ENCODE results near the gene HSD11B1L.

HSD11B1L gene

DNA sequence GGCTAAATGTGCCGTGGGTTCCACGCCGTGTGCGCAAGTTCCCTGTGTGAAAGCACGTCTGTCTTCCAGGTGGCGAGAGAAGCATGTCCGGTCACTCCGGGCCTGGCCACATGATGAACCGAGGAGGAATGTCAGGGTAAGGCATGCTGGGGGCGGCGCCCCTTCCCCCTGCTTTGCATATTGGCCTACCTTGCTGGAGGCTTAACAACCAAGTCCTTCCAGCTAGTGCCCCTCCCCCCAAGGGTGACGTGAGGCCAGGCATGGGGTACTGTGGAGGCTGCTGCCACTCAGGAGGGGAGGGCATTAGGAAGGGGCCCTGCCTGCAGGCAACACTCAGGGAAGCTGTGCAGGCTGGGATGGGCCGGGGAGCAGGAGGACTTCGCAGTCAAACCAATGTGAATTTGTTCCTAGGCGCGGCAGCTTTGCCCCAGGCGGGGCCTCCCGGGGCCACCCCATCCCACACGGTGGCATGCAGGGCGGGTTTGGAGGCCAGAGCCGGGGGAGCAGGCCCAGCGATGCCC, 13.0 kb upstream of the HSD11B1L start:
- DNase-seq: no peak

DNA sequence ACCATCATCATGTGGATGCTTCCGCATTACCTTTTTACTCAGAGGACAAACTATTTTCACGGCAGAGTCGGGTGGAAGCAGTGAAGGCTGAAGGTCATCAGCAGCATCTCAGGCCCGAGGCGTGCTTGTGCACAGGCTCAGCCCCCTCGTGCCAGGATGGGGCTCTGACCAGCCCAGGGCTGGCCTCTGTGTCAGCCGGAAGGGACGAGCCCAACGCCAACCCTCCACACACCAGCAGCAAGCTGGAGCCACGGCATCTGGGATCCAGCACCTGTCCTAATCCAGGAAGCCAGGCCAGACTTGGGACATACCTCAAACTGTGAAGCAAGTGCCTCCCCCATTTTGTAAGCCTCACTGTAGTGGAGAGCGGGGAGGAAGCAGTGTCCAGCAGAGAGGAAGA, 11.6 kb upstream of the HSD11B1L start:
- no peak for DNase-seq

DNA sequence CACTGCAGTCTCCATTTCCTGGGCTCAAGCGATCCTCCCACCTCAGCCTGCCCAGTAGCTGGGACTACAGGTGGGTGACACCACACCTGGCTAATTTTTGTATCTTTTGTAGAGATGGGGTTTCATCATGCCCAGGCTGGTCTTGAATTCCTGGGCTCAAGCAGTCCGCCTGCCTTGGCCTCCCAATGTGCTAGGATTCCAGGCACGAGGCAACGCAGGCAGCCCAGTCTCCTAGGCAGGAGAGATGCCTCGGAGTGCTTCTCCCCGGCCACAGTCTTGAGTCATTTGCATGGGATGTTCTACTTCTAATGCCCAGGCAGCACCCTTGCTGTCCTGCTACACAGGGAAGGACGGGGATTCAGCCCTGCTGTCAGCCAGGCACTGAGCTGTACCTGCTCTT, 9.2 kb upstream of the HSD11B1L start:
- DNase-seq: no peak

DNA sequence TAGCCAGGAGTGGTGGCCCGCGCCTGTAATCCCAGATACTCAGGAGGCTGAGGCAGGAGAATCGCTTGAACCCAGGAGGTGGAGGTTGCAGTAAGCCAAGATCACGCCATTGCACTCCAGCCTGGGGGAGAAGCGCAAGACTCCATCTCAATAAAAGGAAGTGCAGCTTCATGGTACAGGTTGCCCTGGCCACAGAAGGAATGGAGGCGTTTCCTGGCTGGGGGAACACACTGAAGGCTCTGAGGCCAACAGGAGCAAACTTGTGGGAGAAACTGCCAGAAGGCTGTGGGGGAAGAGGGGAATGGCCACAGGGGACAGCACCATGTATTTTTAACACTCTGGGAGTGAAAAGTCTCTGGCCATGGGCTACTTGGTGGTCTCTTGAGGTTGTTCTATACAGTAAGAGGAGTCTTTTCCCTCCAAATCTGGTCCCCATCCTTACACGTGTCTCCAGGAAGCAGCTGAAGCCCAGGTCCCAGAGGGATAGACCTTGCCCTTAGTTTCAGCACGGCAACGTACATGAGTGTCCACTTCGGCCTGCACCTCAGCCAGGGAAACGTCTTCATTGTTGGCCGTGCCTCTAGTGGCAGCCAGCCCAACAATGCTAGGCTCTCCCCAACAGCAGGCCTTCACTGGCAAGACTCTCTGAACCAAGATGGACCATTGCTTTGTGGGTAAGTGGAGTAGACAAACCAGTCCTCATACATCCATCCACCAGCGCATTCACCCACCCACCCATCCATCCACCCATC, 7.9 kb upstream of the HSD11B1L start:
- no peak for DNase-seq

DNA sequence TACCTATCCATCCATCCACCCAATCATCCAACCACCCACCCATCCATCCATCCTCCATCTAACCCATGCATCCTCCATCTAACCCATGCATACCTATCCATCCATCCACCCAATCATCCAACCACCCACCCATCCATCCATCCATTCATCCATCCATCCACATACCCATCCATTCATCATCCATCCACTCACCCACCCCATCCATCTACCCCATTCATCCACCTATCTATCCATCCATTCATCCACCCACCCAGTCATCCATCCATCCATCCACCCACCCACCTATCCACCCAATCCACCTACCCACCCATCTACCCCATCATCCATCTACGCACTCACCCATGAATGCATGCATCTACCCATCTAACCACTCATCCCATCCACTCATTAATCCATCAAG, 7.1 kb upstream of the HSD11B1L start:
- DNase-seq: no peak

DNA sequence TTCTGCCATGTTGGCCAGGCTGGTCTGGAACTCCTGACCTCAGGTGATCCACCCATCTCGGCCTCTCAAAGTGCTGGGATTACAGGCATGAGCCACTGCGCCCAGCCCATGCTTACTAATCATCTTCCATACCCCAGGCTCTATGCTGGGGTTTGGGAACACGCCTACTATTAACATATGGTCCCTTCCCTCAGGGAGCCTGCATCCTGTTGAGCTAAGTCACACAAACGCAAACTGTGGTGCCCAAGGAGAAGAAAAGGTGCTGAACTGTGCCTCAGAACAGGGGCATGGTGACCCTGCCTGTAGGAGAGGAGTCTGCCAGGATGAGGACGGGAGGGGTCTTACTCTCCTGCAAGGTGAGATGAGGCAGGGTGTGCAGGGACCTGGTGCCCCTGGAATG, 6.1 kb upstream of the HSD11B1L start:
- DNase-seq: no peak

DNA sequence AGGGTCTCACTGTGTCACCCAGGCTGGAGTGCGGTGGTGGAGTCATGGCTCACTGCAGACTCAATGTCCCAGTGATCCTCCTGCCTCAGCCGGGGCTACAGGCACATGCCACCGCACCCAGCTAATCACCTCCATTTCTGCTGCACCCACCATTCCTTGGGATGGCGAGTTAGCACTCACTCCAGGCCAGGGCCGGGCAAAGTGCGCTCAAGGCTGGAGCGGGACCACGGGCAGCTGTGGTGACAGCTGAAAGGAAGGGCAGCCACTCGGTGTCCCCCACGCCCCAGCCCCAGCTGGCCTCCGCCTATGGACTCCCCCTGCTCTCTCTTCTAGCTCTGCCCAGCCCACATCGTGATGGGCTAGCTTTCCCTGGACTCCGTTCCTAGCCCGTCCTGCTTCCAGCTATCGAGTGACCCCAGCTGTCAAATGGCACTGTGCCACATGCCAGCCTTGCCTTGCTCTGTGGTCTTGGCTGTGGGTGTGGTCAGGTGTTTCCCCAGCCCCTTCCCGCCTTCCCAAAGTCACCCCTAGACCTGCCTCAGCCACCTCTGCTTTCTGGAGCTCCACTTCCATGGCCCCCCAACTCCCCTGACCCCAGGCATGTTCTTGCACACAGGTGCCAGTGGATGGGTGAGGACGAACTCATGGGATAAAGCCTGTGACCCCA, 4.6 kb upstream of the HSD11B1L start:
- no peak for DNase-seq

DNA sequence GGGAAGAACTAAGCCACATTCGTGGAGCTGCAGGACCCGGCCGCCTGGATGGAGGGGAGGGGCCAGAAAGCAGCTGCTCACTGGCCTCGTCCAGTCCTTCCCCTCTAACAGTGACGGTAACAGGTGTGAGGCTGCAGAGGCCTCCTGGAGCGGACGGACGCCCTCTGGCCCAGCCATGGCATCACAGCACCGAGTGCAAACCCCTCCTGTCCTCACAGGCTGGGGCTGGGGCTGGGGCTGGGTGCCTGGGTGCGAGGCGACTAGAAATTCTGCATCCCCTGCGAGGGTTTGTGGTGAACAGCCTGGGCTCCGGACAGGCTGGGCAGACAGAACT, 4.1 kb upstream of the HSD11B1L start:
- DNase-seq: no peak

DNA sequence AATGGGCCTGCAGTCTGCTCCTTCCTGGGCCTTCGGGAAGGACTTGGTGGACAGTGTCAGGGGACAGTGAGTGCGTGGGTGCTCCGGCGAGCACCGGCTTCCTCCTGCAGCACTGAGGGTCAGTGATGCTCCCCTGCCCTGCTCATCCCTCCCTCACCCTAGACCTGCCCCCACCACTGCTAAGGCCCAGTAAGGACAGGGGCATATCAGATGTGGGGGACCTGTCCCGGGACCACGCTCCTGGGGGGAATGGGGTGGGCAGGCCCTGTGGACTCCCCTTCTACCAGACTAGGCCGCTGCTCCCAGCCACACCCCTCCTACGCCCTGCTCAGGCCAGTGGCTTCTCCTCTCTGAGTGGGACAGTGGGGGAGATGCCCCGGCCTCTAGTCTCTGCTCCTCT, 3.7 kb upstream of the HSD11B1L start:
- no peak for DNase-seq

DNA sequence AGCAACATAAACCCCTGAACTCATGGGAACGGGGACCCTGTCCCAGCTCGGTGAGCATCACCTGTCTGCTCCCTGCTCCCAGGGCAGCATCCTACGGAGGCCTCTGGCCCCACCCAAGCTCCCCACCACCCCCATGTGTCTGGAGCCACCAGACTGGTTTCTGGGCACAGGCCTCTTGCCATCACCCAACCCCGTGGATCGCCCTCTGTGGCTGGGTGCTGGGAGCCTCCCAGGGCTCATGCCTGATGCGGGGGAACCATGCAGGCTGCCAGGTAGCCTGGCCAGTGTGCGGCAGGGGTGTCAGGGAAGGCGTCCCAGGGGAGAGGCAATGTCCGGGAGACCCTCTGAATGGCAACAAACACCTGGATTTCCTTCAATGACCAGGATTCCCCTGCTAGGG, 3.2 kb upstream of the HSD11B1L start:
- DNase-seq: no peak

DNA sequence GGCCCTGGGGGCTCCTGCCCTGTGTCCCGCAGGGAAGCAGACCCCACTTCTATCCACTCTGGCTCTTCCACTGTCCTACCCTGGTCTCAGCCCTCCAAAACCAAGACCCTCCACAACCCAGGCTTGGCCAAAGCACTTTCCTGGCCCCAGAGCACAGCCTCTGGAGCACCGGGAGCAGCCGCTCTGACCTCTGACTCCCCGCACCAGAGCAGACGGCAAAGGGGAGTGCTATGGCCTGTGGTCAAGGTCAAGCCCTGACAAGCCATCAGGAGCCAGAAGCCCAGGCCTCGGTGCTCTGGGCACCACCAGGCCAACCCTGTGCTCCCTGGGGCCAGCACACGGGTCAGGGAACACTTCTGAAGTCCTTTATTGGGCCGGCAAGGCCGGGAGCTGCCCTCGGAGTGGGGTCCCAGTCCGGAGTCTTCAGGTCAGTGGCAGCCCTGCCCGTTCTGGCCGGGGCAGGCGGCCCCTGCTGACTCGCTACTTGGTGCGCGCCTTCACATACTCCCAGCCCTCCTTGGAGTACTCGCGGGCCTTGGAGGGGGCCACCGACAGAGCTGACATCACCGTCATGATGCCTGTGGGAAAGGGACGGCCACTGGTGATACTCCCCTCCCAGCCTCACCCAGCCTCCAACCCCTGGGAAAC, 2.6 kb upstream of the HSD11B1L start:
- no peak for DNase-seq

DNA sequence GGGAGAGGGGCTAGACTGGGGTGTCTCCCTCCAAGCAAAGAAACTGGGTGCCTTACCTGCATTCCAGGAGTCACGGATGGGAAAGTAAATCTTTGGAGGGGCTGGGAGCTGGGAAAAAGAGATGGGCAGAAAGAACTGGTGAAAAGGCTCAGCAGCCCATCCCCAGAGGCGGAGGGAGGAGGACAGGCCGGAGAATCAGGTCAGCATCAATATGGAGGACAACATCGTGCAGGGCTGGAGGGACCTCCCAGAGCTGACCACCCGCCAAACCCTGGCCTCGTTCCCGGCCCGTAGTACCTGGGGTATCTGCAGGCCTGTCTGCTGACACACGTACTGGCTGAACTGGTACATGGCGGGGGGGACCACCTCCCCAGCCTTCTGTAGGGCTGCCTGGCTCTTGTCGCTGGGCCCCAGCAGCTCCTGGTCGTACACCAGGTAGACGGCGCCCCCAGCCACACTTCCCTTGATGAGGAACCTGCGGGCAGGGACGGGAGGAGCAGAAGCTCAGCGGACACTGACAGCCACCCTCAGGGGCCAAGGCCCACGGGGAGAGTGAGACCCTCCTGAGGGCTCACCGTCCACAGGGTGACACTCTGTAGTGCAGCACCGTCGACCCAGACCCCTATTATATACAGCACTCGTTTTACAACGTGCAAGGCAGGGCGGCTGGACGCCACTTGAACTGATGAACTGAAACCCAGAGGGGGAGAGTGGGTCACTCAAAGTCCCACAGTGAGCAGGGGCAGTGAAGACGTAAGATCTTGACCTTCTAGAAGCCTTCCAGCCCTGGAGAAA, 1.3 kb upstream of the HSD11B1L start:
- no peak for DNase-seq

DNA sequence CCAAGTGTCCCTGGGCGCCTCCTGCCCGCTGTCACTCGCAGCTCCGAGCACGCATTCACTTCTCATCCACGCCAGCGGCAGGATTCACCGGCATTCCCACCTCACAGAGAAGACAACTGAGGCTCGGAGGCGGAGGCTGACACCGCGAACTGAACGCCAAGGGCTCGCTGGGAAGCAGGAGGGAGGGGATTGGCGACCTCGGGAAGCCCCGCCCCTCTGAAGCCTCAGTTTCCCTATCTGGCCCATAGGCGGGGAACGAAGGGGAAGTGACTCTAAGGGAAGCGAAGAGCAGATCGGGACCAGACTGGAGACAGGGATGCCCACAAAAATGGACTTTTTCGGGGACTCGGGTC, 767 bp upstream of the HSD11B1L start:
- peak; percentile 66 for DNase-seq

DNA sequence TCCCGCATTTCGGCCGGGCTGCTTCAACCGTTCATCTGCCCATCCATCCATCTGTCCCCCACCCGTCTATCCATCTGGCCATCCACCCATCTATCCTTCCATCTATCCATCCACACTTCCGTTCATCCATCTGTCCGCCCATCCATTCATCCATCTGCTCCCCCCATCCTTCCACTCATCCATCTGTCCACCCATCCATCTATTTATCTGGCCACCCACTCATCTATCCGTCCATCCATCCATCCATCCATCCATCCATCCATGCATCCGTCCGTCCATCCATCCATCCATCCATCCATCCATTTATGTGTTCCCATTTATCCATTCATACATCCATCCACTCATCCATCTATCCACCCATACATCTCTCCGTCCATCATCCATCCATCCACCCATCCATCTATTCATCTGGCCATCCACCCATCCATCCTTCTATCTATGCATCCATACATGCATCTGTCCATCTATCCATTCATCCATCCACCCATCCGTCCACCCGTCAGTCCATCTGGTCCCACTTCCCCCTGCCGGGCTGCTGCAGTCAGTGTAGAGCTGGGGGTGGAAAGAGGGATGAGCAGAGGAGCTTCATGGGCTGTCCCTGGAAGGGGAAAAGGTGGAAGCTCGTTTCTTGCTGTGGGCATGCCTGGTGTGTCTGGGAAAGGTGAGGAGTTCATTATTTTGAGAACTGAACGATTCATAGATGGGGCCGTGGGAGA, 722 bp downstream of the HSD11B1L start:
- no peak for DNase-seq

DNA sequence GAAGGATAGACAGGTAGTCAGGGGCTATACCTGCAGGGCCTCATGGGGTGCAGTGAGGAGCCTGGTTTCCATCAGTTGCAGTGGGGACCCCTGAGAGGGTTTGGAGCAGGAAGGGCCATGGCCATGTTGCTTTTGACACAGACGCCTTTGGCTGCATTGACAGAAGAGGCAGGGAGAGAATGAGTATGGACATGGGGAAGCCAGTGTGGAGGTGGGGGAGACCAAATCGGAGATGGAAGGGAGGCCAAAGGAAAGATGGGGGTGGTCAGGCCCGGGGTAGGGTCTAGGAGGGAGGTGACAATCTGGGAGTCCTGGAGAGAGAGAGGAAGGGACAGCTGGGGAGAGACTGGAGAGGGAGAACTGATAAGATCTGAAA, 1.3 kb downstream of the HSD11B1L start:
- DNase-seq: no peak

DNA sequence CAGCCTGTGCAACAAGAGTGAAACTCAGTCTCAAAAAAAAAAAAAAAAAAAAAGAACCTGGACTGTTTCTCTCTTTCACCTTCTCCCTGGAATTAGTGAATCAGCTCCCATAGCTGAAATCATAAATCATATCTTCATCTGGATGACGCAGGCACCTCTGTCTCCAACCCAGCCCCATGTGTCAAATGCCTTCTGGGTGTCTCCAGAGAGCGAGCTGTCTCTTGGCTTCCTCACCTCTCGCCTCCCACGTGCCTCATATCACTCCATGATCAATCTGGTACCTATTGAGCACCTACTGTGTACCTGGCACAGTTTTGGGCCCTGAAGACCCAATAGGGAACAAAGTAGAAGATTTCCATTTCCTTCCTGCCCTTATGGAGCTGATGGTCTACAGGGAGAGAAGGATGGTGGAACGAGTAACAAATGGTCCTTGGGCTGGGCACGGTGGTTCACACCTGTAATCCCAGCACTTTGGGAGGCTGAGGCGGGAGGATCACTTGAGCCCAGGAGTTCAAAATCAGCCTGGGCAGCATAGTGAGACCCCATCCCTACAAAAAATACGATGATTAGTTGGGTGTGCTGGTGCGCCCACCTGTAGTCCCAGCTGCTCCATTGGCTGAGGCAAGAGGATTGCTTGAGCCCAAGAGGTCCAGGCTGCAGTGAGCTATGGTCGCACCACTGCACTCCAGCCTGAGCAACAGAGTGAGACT, 2.5 kb downstream of the HSD11B1L start:
- no peak for DNase-seq

DNA sequence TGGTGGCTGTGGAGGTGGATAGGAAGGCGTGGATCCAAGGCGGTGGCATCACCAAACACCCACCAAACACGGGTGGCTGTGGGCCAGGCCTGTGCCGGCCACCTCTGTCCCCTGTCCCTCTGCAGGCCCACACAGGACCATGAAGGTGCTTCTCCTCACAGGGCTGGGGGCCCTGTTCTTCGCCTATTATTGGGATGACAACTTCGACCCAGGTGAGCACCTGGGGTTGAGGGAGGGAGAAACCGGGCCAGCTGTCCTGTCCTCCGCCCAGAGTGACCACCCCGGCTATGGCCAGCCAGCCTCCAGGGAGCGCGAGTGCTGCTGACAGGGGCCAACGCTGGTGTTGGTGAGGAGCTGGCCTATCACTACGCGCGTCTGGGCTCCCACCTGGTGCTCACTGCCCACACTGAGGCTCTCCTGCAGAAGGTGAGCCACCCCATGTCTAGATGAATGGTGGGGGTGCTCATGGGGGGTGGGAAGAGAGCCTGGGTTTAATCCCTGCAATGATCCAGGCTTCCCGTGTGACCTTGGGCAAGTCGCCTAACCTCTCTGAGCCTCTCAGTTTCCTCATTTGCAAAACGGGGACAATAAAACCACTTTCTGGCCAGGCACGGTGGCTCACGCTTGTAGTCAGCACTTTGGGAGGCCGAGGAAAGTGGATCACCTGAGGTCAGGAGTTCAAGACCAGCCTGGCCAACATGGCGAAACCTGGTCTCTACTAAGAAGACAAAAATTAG, 4.0 kb downstream of the HSD11B1L start:
- no peak for DNase-seq

DNA sequence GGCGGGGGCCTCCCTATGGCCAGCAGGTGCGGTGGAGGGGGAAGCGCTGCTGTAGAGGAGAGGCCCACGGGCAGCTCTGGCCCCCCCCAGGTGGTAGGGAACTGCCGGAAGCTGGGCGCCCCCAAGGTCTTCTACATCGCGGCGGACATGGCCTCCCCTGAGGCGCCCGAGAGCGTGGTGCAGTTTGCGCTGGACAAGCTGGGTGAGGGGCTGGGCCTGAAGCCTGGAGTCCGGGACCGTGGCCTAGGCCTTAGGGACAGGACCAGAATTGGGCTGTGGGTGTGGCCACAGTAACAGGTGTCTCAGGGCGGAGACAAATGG, 5.5 kb downstream of the HSD11B1L start:
- DNase-seq: no peak

DNA sequence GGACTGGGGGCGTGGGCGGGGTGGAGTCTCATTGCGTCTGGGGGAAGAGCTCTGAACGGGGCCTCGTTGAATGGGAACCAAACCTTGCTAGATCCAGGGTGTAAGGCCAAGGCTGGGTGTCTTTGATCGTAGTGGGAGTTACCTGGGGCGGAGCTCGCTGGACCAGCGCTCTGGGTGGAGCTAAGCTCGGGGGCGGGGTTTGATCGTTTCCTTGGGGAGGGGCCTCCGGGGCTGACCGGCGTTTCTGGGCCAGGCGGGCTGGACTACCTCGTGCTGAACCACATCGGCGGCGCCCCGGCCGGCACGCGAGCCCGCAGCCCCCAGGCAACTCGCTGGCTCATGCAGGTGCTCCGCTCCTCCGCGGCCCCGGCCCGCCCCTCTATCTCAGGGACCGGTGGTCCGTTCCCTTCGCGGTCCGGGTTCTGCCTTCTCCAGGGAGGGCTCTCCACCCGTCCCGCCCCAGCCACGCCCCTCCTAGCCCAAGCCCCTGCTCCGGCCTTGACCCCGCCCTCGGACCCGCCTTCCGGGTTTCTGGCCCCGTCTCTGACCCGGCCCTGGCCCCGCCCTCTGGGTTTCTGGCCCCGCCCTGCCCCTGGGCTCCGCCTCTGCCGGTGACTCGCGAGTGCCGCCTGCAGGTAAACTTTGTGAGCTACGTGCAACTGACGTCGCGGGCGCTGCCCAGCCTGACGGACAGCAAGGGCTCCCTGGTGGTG, 6.0 kb downstream of the HSD11B1L start:
- DNase-seq: peak; percentile 82

DNA sequence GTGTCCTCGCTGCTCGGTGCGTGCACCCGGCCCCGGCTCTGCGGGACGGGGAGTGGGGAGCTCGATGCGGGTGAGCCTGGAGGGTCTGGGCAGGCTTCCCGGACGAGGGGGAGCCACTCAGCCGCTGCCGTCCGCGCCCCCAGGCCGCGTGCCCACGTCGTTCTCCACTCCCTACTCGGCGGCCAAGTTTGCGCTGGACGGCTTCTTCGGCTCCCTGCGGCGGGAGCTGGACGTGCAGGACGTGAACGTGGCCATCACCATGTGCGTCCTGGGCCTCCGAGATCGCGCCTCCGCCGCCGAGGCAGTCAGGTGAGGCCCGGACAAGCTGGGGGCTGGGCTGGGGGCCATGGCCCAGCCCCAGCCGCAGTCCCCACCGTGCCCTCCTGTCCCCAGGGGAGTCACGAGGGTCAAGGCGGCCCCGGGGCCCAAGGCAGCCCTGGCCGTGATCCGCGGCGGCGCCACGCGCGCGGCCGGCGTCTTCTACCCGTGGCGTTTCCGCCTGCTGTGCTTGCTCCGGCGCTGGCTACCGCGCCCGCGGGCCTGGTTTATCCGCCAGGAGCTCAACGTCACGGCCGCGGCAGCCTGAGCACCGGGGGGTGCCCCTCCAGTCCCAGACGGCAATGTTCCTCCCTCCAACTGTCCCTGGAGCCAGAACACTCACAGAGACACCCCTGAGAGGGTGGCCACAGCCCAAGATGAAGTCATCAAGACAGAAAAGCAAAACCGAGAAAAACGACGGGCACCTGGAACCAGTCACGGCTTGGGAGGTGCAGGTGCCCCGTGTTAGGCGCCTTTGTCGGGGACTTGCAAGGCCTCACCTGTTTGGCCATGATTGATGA, 6.8 kb downstream of the HSD11B1L start:
- DNase-seq: no peak

Data from midbrain (tissue), 1 donor.